Fibroblast of lung (primary cell): ENCODE results near the gene AKAP14. TPM values are rescaled to one million over a fixed set of nuclear protein-coding genes. Genes with fewer than 3 reads are reported as not detected.
A peak's percentile ranks its signal among the peaks of the same experiment; 100 is the strongest.

ENCODE experiments used
- DNase-seq, 2 donors: peaks; one replicate each; pipeline versions ENCODE4 v3.0.0 to v3.0.0-alpha.2; 2010; ENCODE audit warnings: low read depth in 2 of 2
- H2AFZ ChIP-seq: 2 replicates; pipeline ENCODE4 v1.5.1; 2012; ENCODE audit warnings: low read length, control low read depth, inconsistent platforms
- H3K27ac ChIP-seq: 2 replicates; pipeline ENCODE4 v1.5.1; 2011; ENCODE audit warnings: low read length, control low read depth; ENCODE audit not compliant: insufficient read depth
- H3K27me3 ChIP-seq: 2 replicates; pipeline ENCODE4 v1.5.1; 2011; ENCODE audit warnings: mild to moderate bottlenecking, low read length; ENCODE audit not compliant: control insufficient read depth, insufficient read depth
- H3K36me3 ChIP-seq: 2 replicates; pipeline ENCODE4 v1.5.1; 2011; ENCODE audit warnings: low read length; ENCODE audit not compliant: control insufficient read depth, insufficient read depth
- H3K4me1 ChIP-seq: 2 replicates; pipeline ENCODE4 v1.5.1; 2011; ENCODE audit warnings: low read length; ENCODE audit not compliant: control insufficient read depth, insufficient read depth; ENCODE audit errors: extremely low read depth
- H3K4me2 ChIP-seq: 2 replicates; pipeline ENCODE4 v1.5.1; 2011; ENCODE audit warnings: low read length, control low read depth; ENCODE audit not compliant: insufficient read depth; ENCODE audit errors: extremely low read depth
- H3K4me3 ChIP-seq, 4 experiments: fragments of 200-600 bp in 1 of 4; sonication (generic) in 1 of 4; replicated peaks in 1 of 4; 2 replicates each; pipeline ENCODE4 v1.5.1; 2011 to 2016; ENCODE audit warnings: low read length in 4 of 4, low read depth in 3 of 4, mild to moderate bottlenecking in 3 of 4, control low read depth in 2 of 4, inconsistent platforms in 1 of 4, mixed read lengths in 1 of 4; ENCODE audit not compliant: insufficient read depth in 1 of 4; ENCODE audit errors: control extremely low read depth in 1 of 4
- H3K79me2 ChIP-seq: 2 replicates; pipeline ENCODE4 v1.5.1; 2012; ENCODE audit warnings: mild to moderate bottlenecking, low read length, inconsistent platforms; ENCODE audit not compliant: control insufficient read depth, insufficient read depth
- H3K9ac ChIP-seq: 2 replicates; pipeline ENCODE4 v1.5.1; 2011; ENCODE audit warnings: mild to moderate bottlenecking, low read length, control low read depth; ENCODE audit not compliant: insufficient read depth
- H3K9me3 ChIP-seq: 2 replicates; pipeline ENCODE4 v1.5.1; 2012; ENCODE audit warnings: low read depth, low read length; ENCODE audit not compliant: control insufficient read depth, insufficient read depth
- H4K20me1 ChIP-seq: 2 replicates; pipeline ENCODE4 v1.5.1; 2011; ENCODE audit warnings: low read length; ENCODE audit not compliant: control insufficient read depth, insufficient read depth; ENCODE audit errors: extremely low read depth
- CTCF ChIP-seq, 2 donors: IDR thresholded peaks in 1 of 2; conservative IDR thresholded peaks in 1 of 2; 1 replicate in 1 of 2; 2 replicates in 1 of 2; pipeline ENCODE4 v1.5.1; 2011 to 2012; ENCODE audit warnings: low read length in 2 of 2, control low read depth in 1 of 2, inconsistent platforms in 1 of 2, low read depth in 1 of 2, mild to moderate bottlenecking in 1 of 2
- EZH2 ChIP-seq: IDR thresholded peaks from 2 replicates; pipeline ENCODE4 v1.5.1; 2012; ENCODE audit warnings: low read length, control low read depth, mild to moderate bottlenecking; ENCODE audit errors: missing control alignments
- polyA plus RNA-seq, 2 donors: library from polyadenylated mRNA; depleted of rRNA in 1 of 2; stranded (reverse) in 1 of 2; unstranded in 1 of 2; fragments of >200 nt; gene quantifications; 2 replicates each; pipeline ENCODE4 v1.2.1, GENCODE V29; 2011 to 2012; ENCODE audit warnings: missing spikeins in 1 of 2
- total RNA-seq: library from RNA; depleted of rRNA; stranded (reverse); fragments of >200 nt; gene quantifications from 2 replicates; pipeline ENCODE4 v1.2.1, GENCODE V29; 2014

Gene AKAP14
- total and polyA plus RNA-seq, 2 donors (not counting 1 experiment from before 2014, with no cell fraction given) = not detected

GRCh38 chrX:119942831-119943184, 47.1 kb downstream of the AKAP14 start:
- H2AFZ ChIP-seq = peak overlapping the region; percentile 73
- peak overlapping the region; percentile 81 for H3K4me2 ChIP-seq
- no peaks in the 10 kb centered on the region for H3K4me1 ChIP-seq
- H3K9me3 ChIP-seq = no peaks in the 10 kb centered on the region
- DNase-seq = peak in 1 of 2 donors; percentile 2
- peak overlapping the region; percentile 23 to 90 (median 71) for H3K4me3 ChIP-seq
- H4K20me1 ChIP-seq = no peaks in the 10 kb centered on the region
- peaks cover 2% of the 10 kb centered on the region for H3K79me2 ChIP-seq
- TF ChIP-seq CTCF (conservative IDR thresholded peaks at IDR 0.05 in 1 of 2, IDR thresholded peaks at IDR 0.05 in 1 of 2; ENCODE audit: low read depth in 1 of 2, low read length in 2 of 2) = no peak
- no peak for TF ChIP-seq EZH2
- H3K27ac ChIP-seq = peak overlapping the region; percentile 84
- H3K36me3 ChIP-seq = no peaks in the 10 kb centered on the region
- no peaks in the 10 kb centered on the region for H3K27me3 ChIP-seq
- peak overlapping the region; percentile 86 for H3K9ac ChIP-seq

DNA sequence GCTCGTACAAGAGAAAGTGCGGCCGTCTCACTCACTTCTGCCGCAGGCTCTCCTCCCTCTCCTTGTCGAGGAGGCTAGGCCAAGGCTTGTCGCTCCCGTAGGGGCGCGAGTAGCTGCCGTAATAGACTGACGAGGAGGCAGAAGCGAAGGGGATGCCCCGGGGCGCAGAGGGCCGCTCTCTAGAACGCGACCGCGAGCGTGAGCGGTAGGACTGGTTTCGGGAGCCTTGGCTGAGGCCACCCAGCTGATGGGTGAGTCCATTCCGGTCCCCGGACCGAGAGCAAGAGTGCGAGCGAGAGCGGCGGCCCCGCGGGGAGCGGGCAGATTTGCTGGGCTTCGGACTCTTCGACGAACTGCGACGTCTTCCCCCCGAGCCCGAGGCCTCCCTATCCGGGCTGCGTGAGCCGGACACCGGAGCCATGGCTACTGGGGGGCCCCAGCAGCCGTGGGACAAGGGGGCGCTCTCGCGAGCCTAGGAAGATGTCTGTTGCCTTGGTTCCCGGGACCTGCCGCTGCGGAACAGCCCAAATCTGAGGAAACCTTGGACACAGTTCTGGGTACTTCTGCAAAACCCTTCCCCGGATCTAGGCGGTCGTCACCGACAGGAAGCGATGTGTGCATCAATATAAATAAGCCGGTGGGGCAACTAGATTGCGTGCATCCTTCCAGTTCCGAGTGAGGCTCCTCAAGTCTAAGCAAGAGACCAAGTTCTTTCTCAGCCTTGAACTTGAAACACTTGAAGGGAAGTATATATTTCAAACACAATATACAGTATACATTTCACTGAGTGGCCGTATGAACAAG, 47.7 kb downstream of the AKAP14 start, which contains the start of gene NKAP:
Gene NKAP, minus strand, starts transcription at position 567 of the 804 bp plus-strand sequence. Its CDS starts 146 bp downstream, at position 421.
- peak within 1 kb of the TSS; percentile 23 to 90 (median 71) for H3K4me3 ChIP-seq
- no peaks in the 10 kb centered on the region for H3K27me3 ChIP-seq
- H3K9me3 ChIP-seq = no peaks in the 10 kb centered on the region
- H4K20me1 ChIP-seq = no peaks in the 10 kb centered on the region
- TF ChIP-seq CTCF (conservative IDR thresholded peaks at IDR 0.05 in 1 of 2, IDR thresholded peaks at IDR 0.05 in 1 of 2; ENCODE audit: low read depth in 1 of 2, low read length in 2 of 2) = no peak
- no peak for TF ChIP-seq EZH2
- DNase-seq = peak; percentile 93 to 97
- H3K4me2 ChIP-seq = peak within 1 kb of the TSS; percentile 81
- H3K9ac ChIP-seq = peak within 1 kb of the TSS; percentile 86
- peak within 1 kb of the TSS; percentile 84 for H3K27ac ChIP-seq
- peak within 1 kb of the TSS; percentile 81 for H2AFZ ChIP-seq
- peaks cover 2% of the 10 kb centered on the region for H3K79me2 ChIP-seq
- no peaks in the 10 kb centered on the region for H3K36me3 ChIP-seq
- H3K4me1 ChIP-seq = no peaks in the 10 kb centered on the region

DNA sequence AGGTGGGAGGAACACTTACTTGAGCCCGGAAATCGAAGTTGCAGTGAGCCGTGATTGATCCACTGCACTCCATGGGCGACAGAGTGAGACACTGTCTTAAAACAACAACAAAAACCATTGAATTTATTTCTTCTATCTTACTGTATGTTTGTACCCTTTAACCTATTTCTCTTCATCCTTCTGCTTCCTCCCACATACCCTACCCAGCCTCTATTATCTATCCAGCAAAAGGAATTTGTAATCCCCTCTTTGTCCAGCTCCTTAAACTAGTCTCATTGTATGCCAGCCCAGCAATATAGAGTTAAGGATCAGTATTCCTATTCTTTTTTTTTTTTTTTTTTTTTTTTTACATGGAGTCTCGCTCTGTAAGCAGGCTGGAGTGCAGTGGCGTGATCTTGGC, 49.8 kb downstream of the AKAP14 start:
- no peaks in the 10 kb centered on the region for H4K20me1 ChIP-seq
- H3K27me3 ChIP-seq = no peaks in the 10 kb centered on the region
- H3K4me3 ChIP-seq = no peak overlapping the region
- H3K9ac ChIP-seq = no peak overlapping the region
- TF ChIP-seq EZH2 (no peak), CTCF (conservative IDR thresholded peaks at IDR 0.05 in 1 of 2, IDR thresholded peaks at IDR 0.05 in 1 of 2; ENCODE audit: low read depth in 1 of 2, low read length in 2 of 2) (no peak)
- no peak overlapping the region for H3K4me2 ChIP-seq
- no peak for DNase-seq
- no peaks in the 10 kb centered on the region for H3K9me3 ChIP-seq
- H3K36me3 ChIP-seq = no peaks in the 10 kb centered on the region
- peaks cover 2% of the 10 kb centered on the region for H3K79me2 ChIP-seq
- H3K27ac ChIP-seq = no peak overlapping the region
- no peaks in the 10 kb centered on the region for H3K4me1 ChIP-seq
- H2AFZ ChIP-seq = no peak overlapping the region
